Adrenal gland (tissue), 5 donors: ENCODE measurements around the gene KRTAP10-7.

Experiments used
- POLR2A ChIP-seq, 2 donors: fragments of 450-650 bp; IDR thresholded peaks; one replicate each; pipeline ENCODE4 v1.6.1; 2017; ENCODE audit warnings: antibody characterized with exemption in 2 of 2, mild to moderate bottlenecking in 2 of 2, moderate library complexity in 1 of 2
- TF ChIP-seq, protein P1 (sequence below), 6 experiments: fragments of 450-650 bp in 4 of 6; fragments of 200-600 bp in 2 of 6; sonication (generic) in 1 of 6; IDR thresholded peaks; 1 replicate in 5 of 6; 2 replicates in 1 of 6; pipeline versions ENCODE4 v1.5.1 to v1.8.0; 2016 to 2021; ENCODE audit warnings: antibody characterized with exemption in 6 of 6, mild to moderate bottlenecking in 2 of 6, moderate library complexity in 1 of 6
- donor health status: DM: no; HTN: no; CAD: no.

DNA sequence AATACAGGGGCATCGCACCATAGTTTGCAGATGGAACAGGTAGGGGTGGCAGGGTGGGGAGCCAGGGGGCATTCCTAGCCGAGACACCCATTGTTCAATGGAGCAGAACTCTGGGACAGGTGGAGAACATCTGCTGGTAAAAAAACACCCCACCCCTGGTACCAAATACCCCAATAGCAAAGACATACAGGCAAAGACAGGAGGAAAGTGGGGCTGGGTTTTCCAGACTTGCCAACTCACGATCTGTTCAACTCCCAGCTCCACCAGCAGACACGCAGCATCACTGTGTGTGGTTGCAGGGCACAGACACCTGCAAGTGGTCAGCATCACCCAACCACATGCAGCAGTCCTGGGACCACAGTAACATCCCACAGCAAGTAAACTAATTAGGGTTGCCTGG, 11.2 kb downstream of the KRTAP10-7 start:
- TF ChIP-seq, protein P1, sequence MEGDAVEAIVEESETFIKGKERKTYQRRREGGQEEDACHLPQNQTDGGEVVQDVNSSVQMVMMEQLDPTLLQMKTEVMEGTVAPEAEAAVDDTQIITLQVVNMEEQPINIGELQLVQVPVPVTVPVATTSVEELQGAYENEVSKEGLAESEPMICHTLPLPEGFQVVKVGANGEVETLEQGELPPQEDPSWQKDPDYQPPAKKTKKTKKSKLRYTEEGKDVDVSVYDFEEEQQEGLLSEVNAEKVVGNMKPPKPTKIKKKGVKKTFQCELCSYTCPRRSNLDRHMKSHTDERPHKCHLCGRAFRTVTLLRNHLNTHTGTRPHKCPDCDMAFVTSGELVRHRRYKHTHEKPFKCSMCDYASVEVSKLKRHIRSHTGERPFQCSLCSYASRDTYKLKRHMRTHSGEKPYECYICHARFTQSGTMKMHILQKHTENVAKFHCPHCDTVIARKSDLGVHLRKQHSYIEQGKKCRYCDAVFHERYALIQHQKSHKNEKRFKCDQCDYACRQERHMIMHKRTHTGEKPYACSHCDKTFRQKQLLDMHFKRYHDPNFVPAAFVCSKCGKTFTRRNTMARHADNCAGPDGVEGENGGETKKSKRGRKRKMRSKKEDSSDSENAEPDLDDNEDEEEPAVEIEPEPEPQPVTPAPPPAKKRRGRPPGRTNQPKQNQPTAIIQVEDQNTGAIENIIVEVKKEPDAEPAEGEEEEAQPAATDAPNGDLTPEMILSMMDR (IDR thresholded peaks at IDR 0.05) = no peak
- TF ChIP-seq POLR2A (IDR thresholded peaks at IDR 0.05) = no peak
